Measurements from ENCODE around the gene SPN.
"Not testable (repeated sequence)": the region's sequence is repeated elsewhere in the genome, so short reads cannot be mapped to it uniquely, and the experiment has no call there.

Gene SPN

GRCh38 chr16:29705030-29705429 is 42.0 kb downstream of the SPN start:
- no peak for DNase-seq (ENCODE audit: low read depth)

- not testable (repeated sequence) for DNase-seq (ENCODE audit: low read depth)
These were observed 44.1 kb downstream of the SPN start for GRCh38 chr16:29707160-29707559.

- no peak for DNase-seq (ENCODE audit: low read depth)
These were observed 46.0 kb downstream of the SPN start for GRCh38 chr16:29708917-29709600.

GRCh38 chr16:29709657-29710056 is 46.6 kb downstream of the SPN start:
- DNase-seq (ENCODE audit: low read depth): not testable (repeated sequence)

- peak; percentile 41 for DNase-seq (ENCODE audit: low read depth)
These were observed 47.5 kb downstream of the SPN start for GRCh38 chr16:29710227-29711219.

- DNase-seq (ENCODE audit: low read depth): no peak
These were observed 49.8 kb downstream of the SPN start for GRCh38 chr16:29712809-29713208.

- DNase-seq (ENCODE audit: low read depth): no peak
These were observed 51.3 kb downstream of the SPN start for GRCh38 chr16:29714396-29714795.

- no peak for DNase-seq (ENCODE audit: low read depth)
These were observed 51.9 kb downstream of the SPN start for GRCh38 chr16:29714972-29715371.

- DNase-seq (ENCODE audit: low read depth): no peak
These were observed 54.1 kb downstream of the SPN start for GRCh38 chr16:29717113-29717512.

- no peak for DNase-seq (ENCODE audit: low read depth)
These were observed 56.0 kb downstream of the SPN start for GRCh38 chr16:29719063-29719462.

All from activated T-cell treated with anti-CD3 and anti-CD28 coated beads for 24 hours (primary cell).